ENCODE results near the gene TCERG1L.
"Not testable (repeated sequence)": the region's sequence is repeated elsewhere in the genome, so short reads cannot be mapped to it uniquely, and the experiment has no call there.

TCERG1L gene

GRCh38 chr10:131187274-131187673 is 124.2 kb downstream of the TCERG1L start:
- DNase-seq (ENCODE audit: low read depth, low spot score) = no peak

GRCh38 chr10:131186547-131187253 is 124.8 kb downstream of the TCERG1L start:
- no peak for DNase-seq (ENCODE audit: low read depth, low spot score)

- no peak for DNase-seq (ENCODE audit: low read depth, low spot score)
Measured at GRCh38 chr10:131184503-131184902, 127.0 kb downstream of the TCERG1L start.

- DNase-seq (ENCODE audit: low read depth, low spot score) = no peak
Measured at GRCh38 chr10:131183546-131184045, 127.9 kb downstream of the TCERG1L start.

GRCh38 chr10:131181456-131181855 is 130.1 kb downstream of the TCERG1L start:
- no peak for DNase-seq (ENCODE audit: low read depth, low spot score)

GRCh38 chr10:131180740-131181415 is 130.6 kb downstream of the TCERG1L start:
- DNase-seq (ENCODE audit: low read depth, low spot score) = no peak

- DNase-seq (ENCODE audit: low read depth, low spot score) = no peak
Measured at GRCh38 chr10:131180086-131180485, 131.4 kb downstream of the TCERG1L start.

GRCh38 chr10:131179361-131179760 is 132.2 kb downstream of the TCERG1L start:
- no peak for DNase-seq (ENCODE audit: low read depth, low spot score)

- no peak for DNase-seq (ENCODE audit: low read depth, low spot score)
Measured at GRCh38 chr10:131178521-131179331, 132.8 kb downstream of the TCERG1L start.

GRCh38 chr10:131177431-131178327 is 133.8 kb downstream of the TCERG1L start:
- DNase-seq (ENCODE audit: low read depth, low spot score) = no peak

GRCh38 chr10:131176907-131177306 is 134.6 kb downstream of the TCERG1L start:
- no peak for DNase-seq (ENCODE audit: low read depth, low spot score)

GRCh38 chr10:131176324-131176723 is 135.2 kb downstream of the TCERG1L start:
- not testable (repeated sequence) for DNase-seq (ENCODE audit: low read depth, low spot score)

- DNase-seq (ENCODE audit: low read depth, low spot score) = no peak
Measured at GRCh38 chr10:131175891-131176290, 135.6 kb downstream of the TCERG1L start.

- no peak for DNase-seq (ENCODE audit: low read depth, low spot score)
Measured at GRCh38 chr10:131174651-131175540, 136.6 kb downstream of the TCERG1L start.

- DNase-seq (ENCODE audit: low read depth, low spot score) = no peak
Measured at GRCh38 chr10:131174211-131174565, 137.3 kb downstream of the TCERG1L start.

GRCh38 chr10:131173484-131174210 is 137.9 kb downstream of the TCERG1L start:
- DNase-seq (ENCODE audit: low read depth, low spot score) = no peak

- no peak for DNase-seq (ENCODE audit: low read depth, low spot score)
Measured at GRCh38 chr10:131172433-131172832, 139.1 kb downstream of the TCERG1L start.

- DNase-seq (ENCODE audit: low read depth, low spot score) = no peak
Measured at GRCh38 chr10:131169146-131169545, 142.4 kb downstream of the TCERG1L start.

- no peak for DNase-seq (ENCODE audit: low read depth, low spot score)
Measured at GRCh38 chr10:131168238-131168875, 143.2 kb downstream of the TCERG1L start.
